Duodenal mucosa (tissue), 2 donors: ENCODE data around the gene RABGAP1.

Experiments used
- H3K27ac ChIP-seq: one replicate; pipeline ENCODE4 v1.7.0; 2013; ENCODE audit warnings: low read depth, low read length
- H3K27me3 ChIP-seq, 2 donors: one replicate each; pipeline ENCODE4 v1.7.0; 2013; ENCODE audit warnings: low read length in 2 of 2, control low read depth in 1 of 2; ENCODE audit not compliant: insufficient read depth in 2 of 2, control insufficient read depth in 1 of 2
- H3K36me3 ChIP-seq, 2 donors: one replicate each; pipeline ENCODE4 v1.7.0; 2013; ENCODE audit warnings: low read length in 2 of 2, control low read depth in 1 of 2; ENCODE audit not compliant: insufficient read depth in 2 of 2, control insufficient read depth in 1 of 2
- H3K4me1 ChIP-seq, 2 donors: one replicate each; pipeline ENCODE4 v1.7.0; 2013; ENCODE audit warnings: low read length in 2 of 2, control low read depth in 1 of 2; ENCODE audit not compliant: insufficient read depth in 2 of 2, control insufficient read depth in 1 of 2
- H3K4me3 ChIP-seq, 2 donors: one replicate each; pipeline ENCODE4 v1.7.0; 2013; ENCODE audit warnings: low read length in 2 of 2, low read depth in 1 of 2
- H3K9ac ChIP-seq, 2 donors: one replicate each; pipeline ENCODE4 v1.7.0; 2013; ENCODE audit warnings: low read length in 2 of 2, low read depth in 1 of 2
- H3K9me3 ChIP-seq, 2 donors: one replicate each; pipeline ENCODE4 v1.7.0; 2013; ENCODE audit warnings: low read length in 2 of 2, control low read depth in 1 of 2; ENCODE audit not compliant: control insufficient read depth in 1 of 2

RABGAP1 gene

GRCh38 chr9:122975196-122975595 lies 34.4 kb downstream of the RABGAP1 start:
- Histone ChIP-seq H3K9ac (no peak overlapping the region), H3K9me3 (no peaks in the 10 kb centered on the region), H3K27ac (no peak overlapping the region), H3K4me1 (no peaks in the 10 kb centered on the region), H3K36me3 (peaks cover 0 to 5% of the 10 kb centered on the region in 2 donors), H3K4me3 (no peak overlapping the region), H3K27me3 (no peaks in the 10 kb centered on the region)

GRCh38 chr9:122978601-122979000 lies 37.8 kb downstream of the RABGAP1 start:
- Histone ChIP-seq H3K4me3 (no peak overlapping the region), H3K27ac (no peak overlapping the region), H3K9ac (no peak overlapping the region), H3K27me3 (no peaks in the 10 kb centered on the region), H3K9me3 (no peaks in the 10 kb centered on the region), H3K36me3 (no peaks in the 10 kb centered on the region), H3K4me1 (no peaks in the 10 kb centered on the region)

- no peaks in the 10 kb centered on the region for H3K9me3 ChIP-seq
- H3K4me1 ChIP-seq, result no peaks in the 10 kb centered on the region
- no peak overlapping the region for H3K27ac ChIP-seq
- H3K4me3 ChIP-seq, result no peak overlapping the region
- H3K27me3 ChIP-seq, result no peaks in the 10 kb centered on the region
- peaks cover 10 to 23% of the 10 kb centered on the region in 2 donors for H3K36me3 ChIP-seq
- no peak overlapping the region for H3K9ac ChIP-seq
Measured at GRCh38 chr9:122986010-122986409, 45.2 kb downstream of the RABGAP1 start.

- no peak overlapping the region for H3K9ac ChIP-seq
- H3K4me3 ChIP-seq, result no peak overlapping the region
- peaks cover 10 to 23% of the 10 kb centered on the region in 2 donors for H3K36me3 ChIP-seq
- H3K27me3 ChIP-seq, result no peaks in the 10 kb centered on the region
- no peaks in the 10 kb centered on the region for H3K9me3 ChIP-seq
- no peak overlapping the region for H3K27ac ChIP-seq
- no peaks in the 10 kb centered on the region for H3K4me1 ChIP-seq
Measured at GRCh38 chr9:122988141-122988540, 47.3 kb downstream of the RABGAP1 start.

GRCh38 chr9:122988920-122989621 lies 48.3 kb downstream of the RABGAP1 start:
- no peak overlapping the region for H3K27ac ChIP-seq
- no peaks in the 10 kb centered on the region for H3K9me3 ChIP-seq
- H3K36me3 ChIP-seq, result peaks cover 10 to 23% of the 10 kb centered on the region in 2 donors
- no peak overlapping the region for H3K4me3 ChIP-seq
- H3K4me1 ChIP-seq, result no peaks in the 10 kb centered on the region
- H3K27me3 ChIP-seq, result no peaks in the 10 kb centered on the region
- H3K9ac ChIP-seq, result no peak overlapping the region

- Histone ChIP-seq H3K4me3 (no peak overlapping the region), H3K36me3 (peaks cover 3 to 20% of the 10 kb centered on the region in 2 donors), H3K27me3 (no peaks in the 10 kb centered on the region), H3K9me3 (no peaks in the 10 kb centered on the region), H3K4me1 (no peaks in the 10 kb centered on the region), H3K9ac (no peak overlapping the region), H3K27ac (no peak overlapping the region)
Measured at GRCh38 chr9:122991370-122991830, 50.6 kb downstream of the RABGAP1 start.

- no peak overlapping the region for H3K4me3 ChIP-seq
- H3K36me3 ChIP-seq, result peaks cover 9 to 18% of the 10 kb centered on the region in 2 donors
- no peak overlapping the region for H3K27ac ChIP-seq
- no peaks in the 10 kb centered on the region for H3K27me3 ChIP-seq
- no peaks in the 10 kb centered on the region for H3K9me3 ChIP-seq
- no peaks in the 10 kb centered on the region for H3K4me1 ChIP-seq
- no peak overlapping the region for H3K9ac ChIP-seq
Measured at GRCh38 chr9:122996586-122996985, 55.8 kb downstream of the RABGAP1 start.

GRCh38 chr9:122998448-122998847 lies 57.6 kb downstream of the RABGAP1 start:
- H3K27me3 ChIP-seq, result no peaks in the 10 kb centered on the region
- no peaks in the 10 kb centered on the region for H3K9me3 ChIP-seq
- H3K9ac ChIP-seq, result no peak overlapping the region
- H3K36me3 ChIP-seq, result peaks cover 9 to 21% of the 10 kb centered on the region in 2 donors
- no peak overlapping the region for H3K4me3 ChIP-seq
- H3K4me1 ChIP-seq, result peaks cover 0 to 3% of the 10 kb centered on the region in 2 donors
- H3K27ac ChIP-seq, result no peak overlapping the region

GRCh38 chr9:123000371-123001068 lies 59.7 kb downstream of the RABGAP1 start:
- H3K4me3 ChIP-seq, result no peak overlapping the region
- no peaks in the 10 kb centered on the region for H3K27me3 ChIP-seq
- no peak overlapping the region for H3K27ac ChIP-seq
- peaks cover 9 to 25% of the 10 kb centered on the region in 2 donors for H3K36me3 ChIP-seq
- H3K9ac ChIP-seq, result no peak overlapping the region
- peaks cover 0 to 3% of the 10 kb centered on the region in 2 donors for H3K4me1 ChIP-seq
- H3K9me3 ChIP-seq, result no peaks in the 10 kb centered on the region

- H3K9ac ChIP-seq, result no peak overlapping the region
Measured at GRCh38 chr9:123002754-123003153, 61.9 kb downstream of the RABGAP1 start.

More at GRCh38 chr9:123002754-123003153, 61.9 kb downstream of the RABGAP1 start:
- Histone ChIP-seq H3K4me1 (peaks cover 0 to 3% of the 10 kb centered on the region in 2 donors), H3K27ac (no peak overlapping the region), H3K9me3 (no peaks in the 10 kb centered on the region), H3K36me3 (peaks cover 9 to 18% of the 10 kb centered on the region in 2 donors), H3K4me3 (no peak overlapping the region), H3K27me3 (no peaks in the 10 kb centered on the region)
